Uterus (tissue), 4 donors: ENCODE results near the gene FBXO30. TPM values are rescaled to one million over a fixed set of nuclear protein-coding genes. Genes with fewer than 3 reads are reported as not detected.

Source experiments
- DNase-seq, 2 donors: peaks; one replicate each; pipeline ENCODE4 v3.0.0-alpha.2; 2019 to 2020
- H3K27ac ChIP-seq, 2 donors: fragments of 200-600 bp; sonication (generic); 1 replicate in 1 of 2; 2 replicates in 1 of 2; pipeline ENCODE4 v1.5.1; 2016 to 2018
- H3K27me3 ChIP-seq, 2 donors: fragments of 200-600 bp; sonication (generic); one replicate each; pipeline ENCODE4 v1.5.1; 2018 to 2019; ENCODE audit warnings: control low read depth in 1 of 2
- H3K36me3 ChIP-seq, 2 donors: fragments of 200-600 bp; sonication (generic); one replicate each; pipeline ENCODE4 v1.5.1; 2019; ENCODE audit warnings: control low read depth in 1 of 2
- H3K4me1 ChIP-seq, 2 donors: fragments of 200-600 bp; sonication (generic); one replicate each; pipeline ENCODE4 v1.5.1; 2018 to 2019; ENCODE audit warnings: control low read depth in 1 of 2
- H3K4me3 ChIP-seq, 2 donors: fragments of 200-600 bp; sonication (generic); 1 replicate in 1 of 2; 2 replicates in 1 of 2; pipeline ENCODE4 v1.5.1; 2018 to 2019; ENCODE audit warnings: mild to moderate bottlenecking in 1 of 2
- H3K9me3 ChIP-seq, 2 donors: fragments of 200-600 bp; sonication (generic); one replicate each; pipeline ENCODE4 v1.5.1; 2019; ENCODE audit warnings: control low read depth in 1 of 2
- CTCF ChIP-seq, 4 experiments: fragments of 200-600 bp in 2 of 4; fragments of 450-650 bp in 2 of 4; sonication (generic) in 2 of 4; IDR thresholded peaks; one replicate each; pipeline ENCODE4 v1.5.1; 2016 to 2019; ENCODE audit warnings: antibody characterized with exemption in 4 of 4, mild to moderate bottlenecking in 2 of 4, moderate library complexity in 1 of 4
- POLR2A ChIP-seq, 2 donors: fragments of 450-650 bp; IDR thresholded peaks; one replicate each; pipeline ENCODE4 v1.6.1; 2016; ENCODE audit warnings: antibody characterized with exemption in 2 of 2, mild to moderate bottlenecking in 1 of 2, moderate library complexity in 1 of 2
- intact Hi-C: fragments of 100-400 bp; cut with DNase I; formaldehyde crosslinking; loops from one replicate; pipeline ENCODE4 v1.15.1; 2023; ENCODE audit warnings: low total_unique reads
- total RNA-seq, 4 donors: library from RNA; depleted of rRNA in 3 of 4; stranded (reverse); fragments of >200 nt in 3 of 4; gene quantifications; one replicate each; pipeline versions ENCODE4 v1.1.0 to v1.2.4, GENCODE V29; 2014 to 2023
- donor health status: DM: yes; HTN: yes; CAD: no.

FBXO30 gene
- 10 to 100 TPM; 11.0 to 30.5 (median 15.7) TPM for total RNA-seq

GRCh38 chr6:145814501-145815308, at the start of gene FBXO30:
Gene FBXO30, minus strand, starts transcription at chr6:145814795. Its CDS starts 8,390 bp downstream, at chr6:145806405.
- H3K27me3 ChIP-seq: no peaks in the 10 kb centered on the region
- no peaks in the 10 kb centered on the region for H3K36me3 ChIP-seq
- DNase-seq: peak; percentile 84 to 92
- H3K4me1 ChIP-seq: no peaks in the 10 kb centered on the region
- peak within 1 kb of the TSS; percentile 92 to 94 for H3K27ac ChIP-seq
- TF ChIP-seq CTCF (IDR thresholded peaks at IDR 0.05) (peak; percentile 9 to 48 (median 26)), POLR2A (IDR thresholded peaks at IDR 0.05) (peak; percentile 78 to 83)
- peak within 1 kb of the TSS; percentile 51 to 82 for H3K4me3 ChIP-seq
- intact Hi-C loops: no loop called here
- no peaks in the 10 kb centered on the region for H3K9me3 ChIP-seq

- H3K4me1 ChIP-seq: no peaks in the 10 kb centered on the region
- no peaks in the 10 kb centered on the region for H3K27me3 ChIP-seq
- no peak overlapping the region for H3K27ac ChIP-seq
- TF ChIP-seq CTCF (IDR thresholded peaks at IDR 0.05) (no peak), POLR2A (IDR thresholded peaks at IDR 0.05) (no peak)
- intact Hi-C loops: no loop called here
- DNase-seq: no peak
- peaks cover 0 to 7% of the 10 kb centered on the region in 2 donors for H3K9me3 ChIP-seq
- H3K36me3 ChIP-seq: no peaks in the 10 kb centered on the region
- H3K4me3 ChIP-seq: no peak overlapping the region
Observed at GRCh38 chr6:145863988-145864616, 49.5 kb upstream of the FBXO30 start.

- Histone ChIP-seq H3K27ac (no peak overlapping the region), H3K27me3 (no peaks in the 10 kb centered on the region), H3K4me1 (no peaks in the 10 kb centered on the region), H3K36me3 (no peaks in the 10 kb centered on the region), H3K4me3 (no peak overlapping the region), H3K9me3 (peaks cover 0 to 7% of the 10 kb centered on the region in 2 donors)
- DNase-seq: no peak
- intact Hi-C loops: no loop called here
- TF ChIP-seq CTCF (IDR thresholded peaks at IDR 0.05) (no peak), POLR2A (IDR thresholded peaks at IDR 0.05) (no peak)
Observed at GRCh38 chr6:145863366-145863765, 48.8 kb upstream of the FBXO30 start.

GRCh38 chr6:145860562-145860961, 46.0 kb upstream of the FBXO30 start:
- H3K27me3 ChIP-seq: no peaks in the 10 kb centered on the region

More at GRCh38 chr6:145860562-145860961, 46.0 kb upstream of the FBXO30 start:
- Histone ChIP-seq H3K9me3 (peaks cover 0 to 7% of the 10 kb centered on the region in 2 donors), H3K4me1 (no peaks in the 10 kb centered on the region), H3K4me3 (no peak overlapping the region), H3K27ac (no peak overlapping the region), H3K36me3 (no peaks in the 10 kb centered on the region)
- intact Hi-C loops: no loop called here
- TF ChIP-seq POLR2A (IDR thresholded peaks at IDR 0.05): no peak
- TF ChIP-seq CTCF (IDR thresholded peaks at IDR 0.05): no peak
- no peak for DNase-seq
